Osteocyte (in vitro differentiated cells): ENCODE data around the gene TMEM156. TPM values are rescaled to one million over a fixed set of nuclear protein-coding genes. Genes with fewer than 3 reads are reported as not detected.
"Not testable (repeated sequence)": the region's sequence is repeated elsewhere in the genome, so short reads cannot be mapped to it uniquely, and the experiment has no call there.

Experiments
- DNase-seq: peaks from one replicate; pipeline ENCODE4 v3.0.0; 2021; ENCODE audit warnings: mixed read lengths; ENCODE audit not compliant: unreplicated experiment; ENCODE audit errors: extremely low spot score
- H3K27ac Mint-ChIP-seq: one replicate; pipeline ENCODE4 v1.8.0; 2021; ENCODE audit warnings: mild to moderate bottlenecking, mixed read lengths; ENCODE audit not compliant: unreplicated experiment
- H3K27me3 Mint-ChIP-seq: one replicate; pipeline ENCODE4 v1.8.0; 2021; ENCODE audit warnings: mixed read lengths; ENCODE audit not compliant: unreplicated experiment
- H3K36me3 Mint-ChIP-seq: one replicate; pipeline ENCODE4 v1.8.0; 2021; ENCODE audit warnings: mixed read lengths; ENCODE audit not compliant: unreplicated experiment
- H3K4me1 Mint-ChIP-seq: one replicate; pipeline ENCODE4 v1.8.0; 2021; ENCODE audit warnings: mixed read lengths; ENCODE audit not compliant: unreplicated experiment
- H3K4me3 Mint-ChIP-seq: one replicate; pipeline ENCODE4 v1.8.0; 2021; ENCODE audit warnings: mild to moderate bottlenecking, moderate library complexity, mixed read lengths; ENCODE audit not compliant: unreplicated experiment
- H3K9me3 Mint-ChIP-seq: one replicate; pipeline ENCODE4 v1.8.0; 2021; ENCODE audit warnings: mixed read lengths; ENCODE audit not compliant: unreplicated experiment
- total RNA-seq: library from RNA; stranded (reverse); gene quantifications from 2 replicates; pipeline ENCODE4 v1.2.1, GENCODE V29; 2021
- TF ChIP-seq, protein P1 (sequence below): fragments of 200-600 bp; sonication (generic); IDR thresholded peaks from 2 replicates; pipeline ENCODE4 v1.5.0; 2021; ENCODE audit warnings: antibody characterized with exemption, mild to moderate bottlenecking, moderate library complexity

The TMEM156 gene
- total RNA-seq, 1 donor from 2014 or later, result not detected

DNA sequence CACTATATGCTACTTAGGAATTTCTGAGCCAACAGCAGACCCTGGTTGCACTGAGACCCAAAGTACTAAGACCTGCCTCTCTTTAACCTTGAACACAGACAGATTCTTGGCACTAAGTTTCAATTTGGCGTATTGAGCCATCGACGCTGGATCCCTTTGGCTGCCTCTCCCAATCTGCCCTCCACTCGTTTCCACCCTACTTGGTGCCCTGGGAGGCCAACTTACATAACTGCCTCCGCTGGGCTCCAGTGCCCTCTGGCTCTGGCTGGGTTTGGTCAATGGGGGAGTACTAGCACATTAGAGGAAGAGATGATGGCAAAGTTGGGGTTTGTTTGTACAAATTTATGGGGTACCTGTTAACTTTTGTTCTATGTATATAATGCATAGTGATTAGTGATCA, 63.5 kb downstream of the TMEM156 start:
- no peak overlapping the region for H3K4me3 Mint-ChIP-seq
- DNase-seq, result no peak
- H3K4me1 Mint-ChIP-seq, result peaks cover 35% of the 10 kb centered on the region
- TF ChIP-seq, protein P1, sequence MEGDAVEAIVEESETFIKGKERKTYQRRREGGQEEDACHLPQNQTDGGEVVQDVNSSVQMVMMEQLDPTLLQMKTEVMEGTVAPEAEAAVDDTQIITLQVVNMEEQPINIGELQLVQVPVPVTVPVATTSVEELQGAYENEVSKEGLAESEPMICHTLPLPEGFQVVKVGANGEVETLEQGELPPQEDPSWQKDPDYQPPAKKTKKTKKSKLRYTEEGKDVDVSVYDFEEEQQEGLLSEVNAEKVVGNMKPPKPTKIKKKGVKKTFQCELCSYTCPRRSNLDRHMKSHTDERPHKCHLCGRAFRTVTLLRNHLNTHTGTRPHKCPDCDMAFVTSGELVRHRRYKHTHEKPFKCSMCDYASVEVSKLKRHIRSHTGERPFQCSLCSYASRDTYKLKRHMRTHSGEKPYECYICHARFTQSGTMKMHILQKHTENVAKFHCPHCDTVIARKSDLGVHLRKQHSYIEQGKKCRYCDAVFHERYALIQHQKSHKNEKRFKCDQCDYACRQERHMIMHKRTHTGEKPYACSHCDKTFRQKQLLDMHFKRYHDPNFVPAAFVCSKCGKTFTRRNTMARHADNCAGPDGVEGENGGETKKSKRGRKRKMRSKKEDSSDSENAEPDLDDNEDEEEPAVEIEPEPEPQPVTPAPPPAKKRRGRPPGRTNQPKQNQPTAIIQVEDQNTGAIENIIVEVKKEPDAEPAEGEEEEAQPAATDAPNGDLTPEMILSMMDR, result no peak
- H3K27me3 Mint-ChIP-seq, result no peaks in the 10 kb centered on the region
- peak overlapping the region; percentile 80 for H3K27ac Mint-ChIP-seq
- no peaks in the 10 kb centered on the region for H3K9me3 Mint-ChIP-seq
- no peaks in the 10 kb centered on the region for H3K36me3 Mint-ChIP-seq

DNA sequence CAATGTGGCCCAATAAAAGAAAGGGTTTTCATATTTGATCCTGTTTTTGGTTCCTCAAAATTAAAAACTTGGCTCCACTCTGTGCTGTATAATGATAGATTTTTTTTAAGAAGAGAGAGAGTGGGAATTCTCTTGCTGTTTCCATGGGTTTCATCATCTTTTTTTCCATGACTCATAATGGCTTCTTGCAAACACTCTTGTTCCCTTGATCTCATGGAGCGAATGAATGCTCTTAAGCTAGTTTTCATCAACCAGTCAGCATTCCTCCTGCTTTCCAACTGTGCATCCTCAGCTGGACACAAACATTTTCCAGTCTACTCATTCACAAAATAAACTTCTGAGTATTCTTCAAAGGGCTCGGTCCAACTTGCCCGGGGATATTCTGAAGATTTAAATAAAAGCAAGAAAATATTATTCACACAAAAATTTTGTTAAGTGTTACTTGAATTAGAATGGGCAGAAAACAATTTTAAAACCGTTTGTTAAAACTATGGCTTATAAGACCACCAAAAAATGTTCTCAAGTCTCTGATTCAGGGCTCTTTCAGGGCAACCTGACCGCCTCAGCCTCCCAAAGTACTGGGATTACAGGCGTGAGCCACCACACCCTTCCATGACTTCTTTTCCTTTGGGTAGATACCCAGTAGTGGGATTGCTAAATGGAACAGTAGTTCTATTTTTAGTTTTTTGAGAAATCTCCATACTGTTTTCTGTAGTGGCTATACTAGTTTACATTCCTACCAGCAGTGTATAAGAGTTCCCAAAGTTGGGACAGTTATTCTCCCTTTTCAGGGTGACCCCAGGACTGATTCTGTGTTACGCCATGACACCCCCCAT, 64.7 kb downstream of the TMEM156 start:
- Mint-ChIP-seq H3K4me1 (peaks cover 35% of the 10 kb centered on the region), H3K9me3 (no peaks in the 10 kb centered on the region), H3K27ac (peak overlapping the region; percentile 98), H3K36me3 (no peaks in the 10 kb centered on the region), H3K4me3 (no peak overlapping the region), H3K27me3 (no peaks in the 10 kb centered on the region)
- no peak for DNase-seq
- TF ChIP-seq, protein P1, result peak; percentile 23

GRCh38 chr4:38965866-38966265, 66.3 kb downstream of the TMEM156 start:
- TF ChIP-seq, protein P1, result no peak
- peaks cover 4% of the 10 kb centered on the region for H3K36me3 Mint-ChIP-seq
- no peaks in the 10 kb centered on the region for H3K27me3 Mint-ChIP-seq
- H3K4me3 Mint-ChIP-seq, result no peak overlapping the region
- DNase-seq, result no peak
- peaks cover 12% of the 10 kb centered on the region for H3K9me3 Mint-ChIP-seq
- peak overlapping the region; percentile 98 for H3K27ac Mint-ChIP-seq
- H3K4me1 Mint-ChIP-seq, result peaks cover 35% of the 10 kb centered on the region

GRCh38 chr4:38964942-38965775, 67.0 kb downstream of the TMEM156 start:
- Mint-ChIP-seq H3K9me3 (peaks cover 12% of the 10 kb centered on the region), H3K27ac (peak overlapping the region; percentile 98), H3K27me3 (no peaks in the 10 kb centered on the region), H3K4me3 (no peak overlapping the region), H3K36me3 (peaks cover 4% of the 10 kb centered on the region), H3K4me1 (peaks cover 35% of the 10 kb centered on the region)
- DNase-seq, result no peak
- TF ChIP-seq, protein P1, result no peak

- not testable (repeated sequence) for DNase-seq, H3K36me3 Mint-ChIP-seq, H3K27me3 Mint-ChIP-seq, H3K4me3 Mint-ChIP-seq
- peaks cover 22% of the 10 kb centered on the region for H3K4me1 Mint-ChIP-seq
- H3K27ac Mint-ChIP-seq, result peak overlapping the region; percentile 86
- peaks cover 12% of the 10 kb centered on the region for H3K9me3 Mint-ChIP-seq
These were observed 73.0 kb downstream of the TMEM156 start for GRCh38 chr4:38959248-38959647.
